ENCODE data around the gene PLPPR3. TPM values are rescaled to one million over a fixed set of nuclear protein-coding genes. Genes with fewer than 3 reads are reported as not detected.
A peak's percentile ranks its signal among the peaks of the same experiment; 100 is the strongest.

The PLPPR3 gene
- total and polyA plus RNA-seq, 2 donors (not counting 1 experiment from before 2014, with no cell fraction given): 0.19 to 2.5 TPM

- no peak overlapping the region for H3K4me3 ChIP-seq (replicated peaks in 1 of 4; ENCODE audit: control extremely low read depth in 1 of 4, insufficient read depth in 1 of 4, low read depth in 3 of 4, low read length in 4 of 4)
- TF ChIP-seq EZH2 (IDR thresholded peaks at IDR 0.05; ENCODE audit: low read length, missing control alignments): no peak
- H3K4me1 ChIP-seq (ENCODE audit: control insufficient read depth, extremely low read depth, insufficient read depth, low read length): no peaks in the 10 kb centered on the region
- H3K9me3 ChIP-seq (ENCODE audit: control insufficient read depth, insufficient read depth, low read depth, low read length): no peaks in the 10 kb centered on the region
- no peaks in the 10 kb centered on the region for H3K27me3 ChIP-seq (ENCODE audit: control insufficient read depth, insufficient read depth, low read length)
- no peak overlapping the region for H3K4me2 ChIP-seq (ENCODE audit: extremely low read depth, insufficient read depth, low read length)
- H4K20me1 ChIP-seq (ENCODE audit: control insufficient read depth, extremely low read depth, insufficient read depth, low read length): no peaks in the 10 kb centered on the region
- H3K79me2 ChIP-seq (ENCODE audit: control insufficient read depth, insufficient read depth, low read length): no peaks in the 10 kb centered on the region
- no peak overlapping the region for H2AFZ ChIP-seq (ENCODE audit: low read length)
- H3K27ac ChIP-seq (ENCODE audit: insufficient read depth, low read length): no peak overlapping the region
- peak in 1 of 2 donors; percentile 43 for DNase-seq (ENCODE audit: low read depth in 2 of 2)
- no peak overlapping the region for H3K9ac ChIP-seq (ENCODE audit: insufficient read depth, low read length)
- H3K36me3 ChIP-seq (ENCODE audit: control insufficient read depth, insufficient read depth, low read length): no peaks in the 10 kb centered on the region
Measured at GRCh38 chr19:835210-835810, 13.6 kb upstream of the PLPPR3 start.

GRCh38 chr19:834216-834615 is 12.5 kb upstream of the PLPPR3 start:
- Histone ChIP-seq H3K9ac (ENCODE audit: insufficient read depth, low read length) (no peak overlapping the region), H3K27ac (ENCODE audit: insufficient read depth, low read length) (no peak overlapping the region), H4K20me1 (ENCODE audit: control insufficient read depth, extremely low read depth, insufficient read depth, low read length) (no peaks in the 10 kb centered on the region), H3K4me1 (ENCODE audit: control insufficient read depth, extremely low read depth, insufficient read depth, low read length) (no peaks in the 10 kb centered on the region), H3K4me3 (replicated peaks in 1 of 4; ENCODE audit: control extremely low read depth in 1 of 4, insufficient read depth in 1 of 4, low read depth in 3 of 4, low read length in 4 of 4) (no peak overlapping the region), H3K36me3 (ENCODE audit: control insufficient read depth, insufficient read depth, low read length) (no peaks in the 10 kb centered on the region), H3K9me3 (ENCODE audit: control insufficient read depth, insufficient read depth, low read depth, low read length) (no peaks in the 10 kb centered on the region), H3K27me3 (ENCODE audit: control insufficient read depth, insufficient read depth, low read length) (no peaks in the 10 kb centered on the region), H2AFZ (ENCODE audit: low read length) (no peak overlapping the region), H3K79me2 (ENCODE audit: control insufficient read depth, insufficient read depth, low read length) (no peaks in the 10 kb centered on the region), H3K4me2 (ENCODE audit: extremely low read depth, insufficient read depth, low read length) (no peak overlapping the region)
- DNase-seq (ENCODE audit: low read depth in 2 of 2): no peak
- TF ChIP-seq, protein P1, sequence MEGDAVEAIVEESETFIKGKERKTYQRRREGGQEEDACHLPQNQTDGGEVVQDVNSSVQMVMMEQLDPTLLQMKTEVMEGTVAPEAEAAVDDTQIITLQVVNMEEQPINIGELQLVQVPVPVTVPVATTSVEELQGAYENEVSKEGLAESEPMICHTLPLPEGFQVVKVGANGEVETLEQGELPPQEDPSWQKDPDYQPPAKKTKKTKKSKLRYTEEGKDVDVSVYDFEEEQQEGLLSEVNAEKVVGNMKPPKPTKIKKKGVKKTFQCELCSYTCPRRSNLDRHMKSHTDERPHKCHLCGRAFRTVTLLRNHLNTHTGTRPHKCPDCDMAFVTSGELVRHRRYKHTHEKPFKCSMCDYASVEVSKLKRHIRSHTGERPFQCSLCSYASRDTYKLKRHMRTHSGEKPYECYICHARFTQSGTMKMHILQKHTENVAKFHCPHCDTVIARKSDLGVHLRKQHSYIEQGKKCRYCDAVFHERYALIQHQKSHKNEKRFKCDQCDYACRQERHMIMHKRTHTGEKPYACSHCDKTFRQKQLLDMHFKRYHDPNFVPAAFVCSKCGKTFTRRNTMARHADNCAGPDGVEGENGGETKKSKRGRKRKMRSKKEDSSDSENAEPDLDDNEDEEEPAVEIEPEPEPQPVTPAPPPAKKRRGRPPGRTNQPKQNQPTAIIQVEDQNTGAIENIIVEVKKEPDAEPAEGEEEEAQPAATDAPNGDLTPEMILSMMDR (conservative IDR thresholded peaks at IDR 0.05 in 1 of 2, IDR thresholded peaks at IDR 0.05 in 1 of 2; ENCODE audit: low read depth in 1 of 2, low read length in 2 of 2): no peak
- no peak for TF ChIP-seq EZH2 (IDR thresholded peaks at IDR 0.05; ENCODE audit: low read length, missing control alignments)

GRCh38 chr19:831407-832369 is 9.9 kb upstream of the PLPPR3 start:
- Histone ChIP-seq H3K36me3 (ENCODE audit: control insufficient read depth, insufficient read depth, low read length) (no peaks in the 10 kb centered on the region), H3K27me3 (ENCODE audit: control insufficient read depth, insufficient read depth, low read length) (no peaks in the 10 kb centered on the region), H4K20me1 (ENCODE audit: control insufficient read depth, extremely low read depth, insufficient read depth, low read length) (no peaks in the 10 kb centered on the region), H3K79me2 (ENCODE audit: control insufficient read depth, insufficient read depth, low read length) (no peaks in the 10 kb centered on the region), H3K4me3 (replicated peaks in 1 of 4; ENCODE audit: control extremely low read depth in 1 of 4, insufficient read depth in 1 of 4, low read depth in 3 of 4, low read length in 4 of 4) (no peak overlapping the region), H3K27ac (ENCODE audit: insufficient read depth, low read length) (no peak overlapping the region), H2AFZ (ENCODE audit: low read length) (no peak overlapping the region), H3K9ac (ENCODE audit: insufficient read depth, low read length) (no peak overlapping the region), H3K4me1 (ENCODE audit: control insufficient read depth, extremely low read depth, insufficient read depth, low read length) (no peaks in the 10 kb centered on the region), H3K9me3 (ENCODE audit: control insufficient read depth, insufficient read depth, low read depth, low read length) (no peaks in the 10 kb centered on the region), H3K4me2 (ENCODE audit: extremely low read depth, insufficient read depth, low read length) (no peak overlapping the region)
- no peak for DNase-seq (ENCODE audit: low read depth in 2 of 2)
- TF ChIP-seq EZH2 (IDR thresholded peaks at IDR 0.05; ENCODE audit: low read length, missing control alignments): no peak
- TF ChIP-seq, protein P1 (conservative IDR thresholded peaks at IDR 0.05 in 1 of 2, IDR thresholded peaks at IDR 0.05 in 1 of 2; ENCODE audit: low read depth in 1 of 2, low read length in 2 of 2): no peak
